Measurements from ENCODE around the gene NDUFA11.
"Not testable (repeated sequence)": the region's sequence is repeated elsewhere in the genome, so short reads cannot be mapped to it uniquely, and the experiment has no call there.

The NDUFA11 gene

GRCh38 chr19:5854121-5854520 is 49.5 kb downstream of the NDUFA11 start:
- not testable (repeated sequence) for DNase-seq

GRCh38 chr19:5851302-5851701 is 52.3 kb downstream of the NDUFA11 start, which contains the start of gene FUT3:
Gene FUT3, minus strand, starts transcription at chr19:5851449.
- DNase-seq: no peak

- DNase-seq: no peak
Observed at GRCh38 chr19:5850743-5851293, 52.8 kb downstream of the NDUFA11 start.

- no peak for DNase-seq
Observed at GRCh38 chr19:5850189-5850588, 53.4 kb downstream of the NDUFA11 start.

GRCh38 chr19:5848621-5849020 is 55.0 kb downstream of the NDUFA11 start:
- not testable (repeated sequence) for DNase-seq

- not testable (repeated sequence) for DNase-seq
Observed at GRCh38 chr19:5847846-5848245, 55.7 kb downstream of the NDUFA11 start.
